ENCODE measurements around the gene ATP5F1E. TPM values are rescaled to one million over a fixed set of nuclear protein-coding genes. Genes with fewer than 3 reads are reported as not detected.

ATP5F1E gene
- total RNA-seq, 1 experiment from 2014 or later = 181 TPM

GRCh38 chr20:59004493-59004762 is 27.7 kb downstream of the ATP5F1E start:
- H3K9me3 Mint-ChIP-seq (ENCODE audit: unreplicated experiment) = no peaks in the 10 kb centered on the region
- BruUV-seq (replicated peaks) = no TSS peak
- peak in 1 of 2 experiments; percentile 33 for DNase-seq
- CTCF ChIA-PET = no interaction called here
- Histone ChIP-seq H3K36me3 (ENCODE audit: control insufficient read depth, insufficient read depth, low read length) (peaks cover 14% of the 10 kb centered on the region), H3K27me3 (replicated peaks; ENCODE audit: control insufficient read depth, insufficient read depth, low read length) (no peaks in the 10 kb centered on the region), H3K4me1 (peaks cover 24% of the 10 kb centered on the region), H3K4me3 (ENCODE audit: low read depth, low read length) (no peak overlapping the region), H3K9me3 (no peaks in the 10 kb centered on the region)
- POLR2A ChIA-PET = no interaction called here
- peaks cover 8% of the 10 kb centered on the region for H3K4me1 Mint-ChIP-seq (ENCODE audit: low read depth, unreplicated experiment)
- no peak for TF ChIP-seq CTCF (IDR thresholded peaks at IDR 0.05; ENCODE audit: insufficient read depth in 1 of 2, low read depth in 1 of 2, low read length in 1 of 2, severe bottlenecking in 1 of 2, unreplicated experiment in 1 of 2)
- peaks cover 45% of the 10 kb centered on the region for H3K36me3 Mint-ChIP-seq (ENCODE audit: insufficient read depth, unreplicated experiment)
- peak overlapping the region; percentile 74 for H3K4me3 Mint-ChIP-seq (ENCODE audit: unreplicated experiment)
- no peaks in the 10 kb centered on the region for H3K27me3 Mint-ChIP-seq (ENCODE audit: insufficient read depth, unreplicated experiment)
- intact Hi-C loops (cut with micrococcal nuclease; ENCODE audit: unreplicated experiment) = no loop called here
- no peak overlapping the region for H3K27ac Mint-ChIP-seq (ENCODE audit: unreplicated experiment)

- Mint-ChIP-seq H3K27ac (ENCODE audit: unreplicated experiment) (no peak overlapping the region), H3K4me3 (ENCODE audit: unreplicated experiment) (peak overlapping the region; percentile 74)
- POLR2A ChIA-PET = interaction anchor here (1.5 kb wide), 1 partner anchor 28 kb away, joined by 4 read pairs; the partner anchor contains the start of gene ATP5F1E
These were observed 28.2 kb downstream of the ATP5F1E start for GRCh38 chr20:59003836-59004492.

GRCh38 chr20:59002874-59003399 is 29.2 kb downstream of the ATP5F1E start:
- H3K4me3 ChIP-seq (ENCODE audit: low read depth, low read length) = no peak overlapping the region
- TF ChIP-seq CTCF (IDR thresholded peaks at IDR 0.05; ENCODE audit: insufficient read depth in 1 of 2, low read depth in 1 of 2, low read length in 1 of 2, severe bottlenecking in 1 of 2, unreplicated experiment in 1 of 2) = no peak
- ChIA-PET POLR2A (interaction anchor here (1.5 kb wide), 1 partner anchor 29 kb away, joined by 4 read pairs; the partner anchor contains the start of gene ATP5F1E), CTCF (interaction anchor here (0.7 kb wide), 1 partner anchor 30 kb away, joined by 3 read pairs; no protein-coding TSS in a partner anchor)
- no peaks in the 10 kb centered on the region for H3K9me3 ChIP-seq
- DNase-seq = peak in 1 of 2 experiments; percentile 44
- peaks cover 14% of the 10 kb centered on the region for H3K36me3 ChIP-seq (ENCODE audit: control insufficient read depth, insufficient read depth, low read length)
- Mint-ChIP-seq H3K9me3 (ENCODE audit: unreplicated experiment) (no peaks in the 10 kb centered on the region), H3K27ac (ENCODE audit: unreplicated experiment) (peak overlapping the region; percentile 2), H3K27me3 (ENCODE audit: insufficient read depth, unreplicated experiment) (no peaks in the 10 kb centered on the region), H3K4me1 (ENCODE audit: low read depth, unreplicated experiment) (peaks cover 8% of the 10 kb centered on the region), H3K36me3 (ENCODE audit: insufficient read depth, unreplicated experiment) (peaks cover 60% of the 10 kb centered on the region), H3K4me3 (ENCODE audit: unreplicated experiment) (no peak overlapping the region)
- intact Hi-C loops (cut with micrococcal nuclease; ENCODE audit: unreplicated experiment) = no loop called here
- no TSS peak for BruUV-seq (replicated peaks)
- no peaks in the 10 kb centered on the region for H3K27me3 ChIP-seq (replicated peaks; ENCODE audit: control insufficient read depth, insufficient read depth, low read length)
- peaks cover 22% of the 10 kb centered on the region for H3K4me1 ChIP-seq

More at GRCh38 chr20:59003836-59004492, 28.2 kb downstream of the ATP5F1E start:
- Histone ChIP-seq H3K9me3 (no peaks in the 10 kb centered on the region), H3K27me3 (replicated peaks; ENCODE audit: control insufficient read depth, insufficient read depth, low read length) (no peaks in the 10 kb centered on the region), H3K4me3 (ENCODE audit: low read depth, low read length) (no peak overlapping the region), H3K36me3 (ENCODE audit: control insufficient read depth, insufficient read depth, low read length) (peaks cover 14% of the 10 kb centered on the region), H3K4me1 (peaks cover 24% of the 10 kb centered on the region)
- intact Hi-C loops (cut with micrococcal nuclease; ENCODE audit: unreplicated experiment) = no loop called here
- H3K36me3 Mint-ChIP-seq (ENCODE audit: insufficient read depth, unreplicated experiment) = peaks cover 50% of the 10 kb centered on the region
- H3K9me3 Mint-ChIP-seq (ENCODE audit: unreplicated experiment) = no peaks in the 10 kb centered on the region
- no peaks in the 10 kb centered on the region for H3K27me3 Mint-ChIP-seq (ENCODE audit: insufficient read depth, unreplicated experiment)
- peak in 1 of 2 experiments; percentile 40 for DNase-seq
- BruUV-seq (replicated peaks) = no TSS peak
- no peak for TF ChIP-seq CTCF (IDR thresholded peaks at IDR 0.05; ENCODE audit: insufficient read depth in 1 of 2, low read depth in 1 of 2, low read length in 1 of 2, severe bottlenecking in 1 of 2, unreplicated experiment in 1 of 2)
- H3K4me1 Mint-ChIP-seq (ENCODE audit: low read depth, unreplicated experiment) = peaks cover 8% of the 10 kb centered on the region
- CTCF ChIA-PET = no interaction called here

Measured in Caco-2 (cell line).